ENCODE measurements around the gene NRG2. TPM values are rescaled to one million over a fixed set of nuclear protein-coding genes. Genes with fewer than 3 reads are reported as not detected.

Gene NRG2
- total and polyA plus RNA-seq, 4 experiments from 2014 or later = 0.11 to 0.17 (median 0.15) TPM; not detected in 1

GRCh38 chr5:139806726-139807646, 236.1 kb downstream of the NRG2 start:
- Mint-ChIP-seq H3K9me3 (no peaks in the 10 kb centered on the region), H3K4me3 (no peak overlapping the region), H3K27ac (no peak overlapping the region), H3K4me1 (no peaks in the 10 kb centered on the region), H3K27me3 (peaks cover 13 to 32% of the 10 kb centered on the region in 2 donors), H3K36me3 (no peaks in the 10 kb centered on the region)
- Histone ChIP-seq H3K4me1 (ENCODE audit: insufficient read depth, low read length) (no peaks in the 10 kb centered on the region), H3K27ac (ENCODE audit: low read depth, low read length) (no peak overlapping the region), H3K36me3 (ENCODE audit: insufficient read depth, low read length) (no peaks in the 10 kb centered on the region), H3K4me3 (ENCODE audit: low read length in 2 of 2) (no peak overlapping the region), H3K9me3 (ENCODE audit: control insufficient read depth in 1 of 2, low read length in 2 of 2) (no peaks in the 10 kb centered on the region), H3K27me3 (ENCODE audit: insufficient read depth, low read length) (no peaks in the 10 kb centered on the region)
- DNase-seq = no peak
- intact Hi-C loops (cut with micrococcal nuclease) = no loop called here
- CTCF ChIA-PET (ENCODE audit: partially characterized antibody) = interaction anchor here (1.2 to 2.7 kb wide), 2 partner anchors 20 to 349 kb away, joined by 3 to 9 read pairs; no protein-coding TSS in a partner anchor
- POLR2A ChIA-PET (ENCODE audit: partially characterized antibody) = no interaction called here

- no peaks in the 10 kb centered on the region for H3K27me3 ChIP-seq (ENCODE audit: insufficient read depth, low read length)
- H3K36me3 Mint-ChIP-seq = no peaks in the 10 kb centered on the region
Observed at GRCh38 chr5:139806111-139806510, 237.0 kb downstream of the NRG2 start.

GRCh38 chr5:139805545-139805944, 237.6 kb downstream of the NRG2 start:
- Mint-ChIP-seq H3K4me3 (no peak overlapping the region), H3K27me3 (peaks cover 23 to 40% of the 10 kb centered on the region in 2 donors)
- CTCF ChIA-PET (ENCODE audit: partially characterized antibody) = interaction anchor here (1.2 to 2.7 kb wide), 2 partner anchors 18 to 348 kb away, joined by 3 to 9 read pairs; no protein-coding TSS in a partner anchor

More at GRCh38 chr5:139806111-139806510, 237.0 kb downstream of the NRG2 start:
- Histone ChIP-seq H3K36me3 (ENCODE audit: insufficient read depth, low read length) (no peaks in the 10 kb centered on the region), H3K4me3 (ENCODE audit: low read length in 2 of 2) (no peak overlapping the region), H3K27ac (ENCODE audit: low read depth, low read length) (no peak overlapping the region), H3K9me3 (ENCODE audit: control insufficient read depth in 1 of 2, low read length in 2 of 2) (no peaks in the 10 kb centered on the region), H3K4me1 (ENCODE audit: insufficient read depth, low read length) (no peaks in the 10 kb centered on the region)
- intact Hi-C loops (cut with micrococcal nuclease) = no loop called here
- H3K4me1 Mint-ChIP-seq = no peaks in the 10 kb centered on the region
- DNase-seq = no peak
- POLR2A ChIA-PET (ENCODE audit: partially characterized antibody) = no interaction called here
- no peak overlapping the region for H3K27ac Mint-ChIP-seq
- H3K27me3 Mint-ChIP-seq = peaks cover 22 to 35% of the 10 kb centered on the region in 2 donors
- CTCF ChIA-PET (ENCODE audit: partially characterized antibody) = interaction anchor here (1.2 to 2.7 kb wide), 2 partner anchors 19 to 348 kb away, joined by 3 to 9 read pairs; no protein-coding TSS in a partner anchor
- H3K9me3 Mint-ChIP-seq = no peaks in the 10 kb centered on the region
- no peak overlapping the region for H3K4me3 Mint-ChIP-seq

GRCh38 chr5:139804800-139805397, 238.2 kb downstream of the NRG2 start:
- no peak overlapping the region for H3K4me3 ChIP-seq (ENCODE audit: low read length in 2 of 2)
- no peaks in the 10 kb centered on the region for H3K9me3 ChIP-seq (ENCODE audit: control insufficient read depth in 1 of 2, low read length in 2 of 2)
- no peak for DNase-seq
- no peaks in the 10 kb centered on the region for H3K36me3 Mint-ChIP-seq
- H3K9me3 Mint-ChIP-seq = no peaks in the 10 kb centered on the region
- ChIA-PET POLR2A (ENCODE audit: partially characterized antibody) (no interaction called here), CTCF (ENCODE audit: partially characterized antibody) (interaction anchor here (2.7 kb wide), 1 partner anchor 18 kb away, joined by 9 read pairs; no protein-coding TSS in a partner anchor)
- no peaks in the 10 kb centered on the region for H3K27me3 ChIP-seq (ENCODE audit: insufficient read depth, low read length)
- H3K4me1 Mint-ChIP-seq = no peaks in the 10 kb centered on the region
- no peak overlapping the region for H3K4me3 Mint-ChIP-seq
- no peaks in the 10 kb centered on the region for H3K4me1 ChIP-seq (ENCODE audit: insufficient read depth, low read length)
- no peaks in the 10 kb centered on the region for H3K36me3 ChIP-seq (ENCODE audit: insufficient read depth, low read length)
- peaks cover 27 to 41% of the 10 kb centered on the region in 2 donors for H3K27me3 Mint-ChIP-seq
- H3K27ac ChIP-seq (ENCODE audit: low read depth, low read length) = no peak overlapping the region
- intact Hi-C loops (cut with micrococcal nuclease) = no loop called here
- H3K27ac Mint-ChIP-seq = peak overlapping the region in 1 of 7 donors; percentile 26

More at GRCh38 chr5:139805545-139805944, 237.6 kb downstream of the NRG2 start:
- Mint-ChIP-seq H3K27ac (no peak overlapping the region), H3K36me3 (no peaks in the 10 kb centered on the region), H3K9me3 (no peaks in the 10 kb centered on the region), H3K4me1 (no peaks in the 10 kb centered on the region)
- POLR2A ChIA-PET (ENCODE audit: partially characterized antibody) = no interaction called here
- intact Hi-C loops (cut with micrococcal nuclease) = no loop called here
- DNase-seq = no peak
- no peaks in the 10 kb centered on the region for H3K36me3 ChIP-seq (ENCODE audit: insufficient read depth, low read length)
- H3K27ac ChIP-seq (ENCODE audit: low read depth, low read length) = no peak overlapping the region
- no peaks in the 10 kb centered on the region for H3K9me3 ChIP-seq (ENCODE audit: control insufficient read depth in 1 of 2, low read length in 2 of 2)
- no peaks in the 10 kb centered on the region for H3K4me1 ChIP-seq (ENCODE audit: insufficient read depth, low read length)
- no peak overlapping the region for H3K4me3 ChIP-seq (ENCODE audit: low read length in 2 of 2)
- no peaks in the 10 kb centered on the region for H3K27me3 ChIP-seq (ENCODE audit: insufficient read depth, low read length)

DNA sequence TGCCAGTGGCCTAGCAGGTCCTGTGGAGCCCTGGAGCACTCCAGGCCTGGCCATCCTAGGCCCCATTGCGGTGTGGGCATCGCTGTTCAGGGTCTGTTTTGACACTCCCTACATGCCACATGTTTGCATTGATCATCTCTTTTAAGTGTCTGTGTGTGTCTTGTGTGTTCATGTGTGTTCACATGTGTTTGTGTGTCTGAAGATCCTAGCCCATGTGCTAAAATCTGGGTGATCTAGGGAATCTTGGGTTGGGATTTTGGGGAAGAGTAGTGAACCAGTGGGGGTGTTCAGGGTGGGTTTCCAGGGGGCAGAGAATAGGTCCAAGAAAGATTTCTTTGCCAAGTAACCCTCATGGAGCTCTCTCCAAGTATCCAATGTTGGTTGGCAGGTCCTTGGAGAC, 239.1 kb downstream of the NRG2 start:
- no peaks in the 10 kb centered on the region for H3K36me3 Mint-ChIP-seq
- H3K9me3 Mint-ChIP-seq = no peaks in the 10 kb centered on the region
- no peaks in the 10 kb centered on the region for H3K4me1 Mint-ChIP-seq
- Histone ChIP-seq H3K4me1 (ENCODE audit: insufficient read depth, low read length) (no peaks in the 10 kb centered on the region), H3K4me3 (ENCODE audit: low read length in 2 of 2) (no peak overlapping the region), H3K27me3 (ENCODE audit: insufficient read depth, low read length) (no peaks in the 10 kb centered on the region), H3K9me3 (ENCODE audit: control insufficient read depth in 1 of 2, low read length in 2 of 2) (no peaks in the 10 kb centered on the region), H3K27ac (ENCODE audit: low read depth, low read length) (no peak overlapping the region), H3K36me3 (ENCODE audit: insufficient read depth, low read length) (no peaks in the 10 kb centered on the region)
- H3K27ac Mint-ChIP-seq = no peak overlapping the region
- H3K27me3 Mint-ChIP-seq = peaks cover 33 to 49% of the 10 kb centered on the region in 2 donors
- no peak overlapping the region for H3K4me3 Mint-ChIP-seq
- no peak for DNase-seq
- CTCF ChIA-PET (ENCODE audit: partially characterized antibody) = interaction anchor here (0.7 to 2.1 kb wide), 3 partner anchors 13 to 551 kb away, joined by 3 to 8 read pairs (median 5); no protein-coding TSS in a partner anchor
- POLR2A ChIA-PET (ENCODE audit: partially characterized antibody) = no interaction called here
- intact Hi-C loops (cut with micrococcal nuclease) = no loop called here

GRCh38 chr5:139799359-139799758, 243.7 kb downstream of the NRG2 start:
- Histone ChIP-seq H3K4me3 (ENCODE audit: low read length in 2 of 2) (no peak overlapping the region), H3K27ac (ENCODE audit: low read depth, low read length) (no peak overlapping the region), H3K27me3 (ENCODE audit: insufficient read depth, low read length) (peaks cover 30% of the 10 kb centered on the region), H3K4me1 (ENCODE audit: insufficient read depth, low read length) (peaks cover 7% of the 10 kb centered on the region), H3K9me3 (ENCODE audit: control insufficient read depth in 1 of 2, low read length in 2 of 2) (no peaks in the 10 kb centered on the region), H3K36me3 (ENCODE audit: insufficient read depth, low read length) (no peaks in the 10 kb centered on the region)
- POLR2A ChIA-PET (ENCODE audit: partially characterized antibody) = interaction anchor here (0.6 kb wide), 1 partner anchor 473 kb away, joined by 3 read pairs; no protein-coding TSS in a partner anchor
- H3K27ac Mint-ChIP-seq = no peak overlapping the region
- intact Hi-C loops (cut with micrococcal nuclease) = no loop called here
- H3K27me3 Mint-ChIP-seq = peaks cover 49 to 60% of the 10 kb centered on the region in 2 donors
- peaks cover under 1 to 12% (median 7%) of the 10 kb centered on the region in 4 donors for H3K4me1 Mint-ChIP-seq
- H3K9me3 Mint-ChIP-seq = no peaks in the 10 kb centered on the region
- no peak overlapping the region for H3K4me3 Mint-ChIP-seq
- CTCF ChIA-PET (ENCODE audit: partially characterized antibody) = interaction anchor here (1.0 to 5.4 kb wide), 5 partner anchors 12 to 170 kb away, joined by 3 to 46 read pairs (median 7); no protein-coding TSS in a partner anchor
- no peak for DNase-seq
- no peaks in the 10 kb centered on the region for H3K36me3 Mint-ChIP-seq

- H3K36me3 Mint-ChIP-seq = no peaks in the 10 kb centered on the region
- no peaks in the 10 kb centered on the region for H3K36me3 ChIP-seq (ENCODE audit: insufficient read depth, low read length)
- ChIA-PET CTCF (ENCODE audit: partially characterized antibody) (interaction anchor here (1.5 to 5.4 kb wide), 4 partner anchors 11 to 170 kb away, joined by 5 to 46 read pairs (median 8); no protein-coding TSS in a partner anchor), POLR2A (ENCODE audit: partially characterized antibody) (interaction anchor here (0.6 kb wide), 1 partner anchor 472 kb away, joined by 3 read pairs; no protein-coding TSS in a partner anchor)
- H3K27me3 Mint-ChIP-seq = peaks cover 50 to 65% of the 10 kb centered on the region in 2 donors
- H3K4me3 Mint-ChIP-seq = no peak overlapping the region
- no peak for DNase-seq
- no peaks in the 10 kb centered on the region for H3K9me3 Mint-ChIP-seq
- no peak overlapping the region for H3K27ac ChIP-seq (ENCODE audit: low read depth, low read length)
- no peak overlapping the region for H3K4me3 ChIP-seq (ENCODE audit: low read length in 2 of 2)
- intact Hi-C loops (cut with micrococcal nuclease) = no loop called here
- peaks cover 7% of the 10 kb centered on the region for H3K4me1 ChIP-seq (ENCODE audit: insufficient read depth, low read length)
- H3K9me3 ChIP-seq (ENCODE audit: control insufficient read depth in 1 of 2, low read length in 2 of 2) = no peaks in the 10 kb centered on the region
- peaks cover 32% of the 10 kb centered on the region for H3K27me3 ChIP-seq (ENCODE audit: insufficient read depth, low read length)
- peaks cover 3 to 17% (median 9%) of the 10 kb centered on the region in 4 donors for H3K4me1 Mint-ChIP-seq
- no peak overlapping the region for H3K27ac Mint-ChIP-seq
Observed at GRCh38 chr5:139798883-139799282, 244.2 kb downstream of the NRG2 start.
